T-helper 1 cell (primary cell): ENCODE results near the gene RIN3.
A peak's percentile ranks its signal among the peaks of the same experiment; 100 is the strongest.

Experiments used
- DNase-seq, 5 donors: peaks; one replicate each; pipeline ENCODE4 v3.0.0-alpha.2; 2012 to 2020

Gene RIN3

DNA sequence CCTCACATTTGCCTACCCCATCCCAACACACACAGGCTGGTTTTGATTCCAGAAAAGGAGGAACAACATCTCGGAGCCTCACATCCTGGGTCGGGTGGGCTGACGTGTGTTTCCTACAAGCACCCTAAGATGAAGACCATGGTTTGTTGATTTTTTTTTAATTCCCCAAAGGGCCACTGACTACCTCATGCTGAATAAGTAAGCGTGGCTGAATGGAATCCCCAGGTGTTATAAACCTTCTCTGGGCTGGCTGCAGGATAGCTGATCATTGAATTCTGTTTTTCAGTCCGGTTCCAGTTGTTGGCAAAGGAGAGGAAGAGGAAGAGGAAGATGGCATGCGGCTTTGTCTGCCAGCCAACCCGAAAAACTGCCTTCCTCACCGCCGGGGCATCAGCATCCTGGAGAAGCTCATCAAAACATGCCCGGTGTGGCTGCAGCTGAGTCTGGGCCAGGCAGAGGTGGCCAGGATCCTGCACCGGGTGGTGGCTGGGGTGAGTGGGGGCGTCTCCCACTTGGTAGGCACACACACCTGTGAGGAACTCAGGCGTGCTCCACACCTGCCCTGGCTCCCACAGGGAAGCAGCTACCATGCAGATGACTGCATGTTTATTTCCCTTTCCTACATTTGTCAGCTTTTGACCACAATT is 42.0 kb downstream of the RIN3 start:
- DNase-seq, result no peak

DNA sequence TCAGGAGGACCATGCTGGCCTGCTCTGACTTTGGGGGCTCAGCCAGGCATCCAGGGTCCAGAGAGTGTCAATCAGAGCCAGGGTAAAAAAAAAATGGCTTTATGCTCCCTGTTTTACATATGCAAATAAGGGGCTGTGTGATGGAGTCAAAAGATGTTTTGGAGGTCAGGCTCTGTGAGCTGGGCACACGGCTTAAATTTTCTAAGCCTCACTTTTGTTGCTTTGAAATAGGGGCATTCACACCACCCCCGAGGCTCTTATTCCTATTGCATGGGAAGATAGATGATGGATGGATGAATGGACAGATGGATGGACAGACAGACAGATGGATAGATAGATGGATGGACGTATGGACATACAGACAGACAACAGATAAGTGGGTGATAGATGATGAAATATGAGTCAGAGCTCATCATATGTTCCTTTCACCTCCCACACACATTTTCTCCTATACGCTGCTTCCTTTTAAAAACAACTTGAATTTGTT is 42.7 kb downstream of the RIN3 start:
- no peak for DNase-seq

- no peak for DNase-seq
Measured at GRCh38 chr14:92556863-92557543, 43.4 kb downstream of the RIN3 start.

GRCh38 chr14:92557544-92557912 is 43.9 kb downstream of the RIN3 start:
- DNase-seq, result no peak

DNA sequence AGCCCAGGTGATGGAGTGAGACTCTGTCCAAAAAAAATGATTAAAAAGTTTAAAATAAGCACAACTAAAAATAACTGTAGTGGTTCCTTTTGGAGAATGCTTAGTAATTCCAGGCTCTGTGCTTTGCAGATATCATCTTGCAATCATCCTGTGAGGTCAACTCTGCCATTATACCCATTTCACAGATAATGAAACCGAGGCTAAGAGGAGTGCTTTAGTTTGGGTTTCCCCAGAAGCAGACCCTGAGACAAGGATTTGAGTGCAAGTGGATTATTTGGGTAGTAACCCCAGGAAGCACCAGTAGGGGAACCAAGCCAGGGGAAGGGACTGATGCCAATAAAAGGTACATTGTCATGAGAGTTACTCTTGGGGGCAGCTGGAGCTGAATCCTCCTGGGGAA is 44.7 kb downstream of the RIN3 start:
- DNase-seq, result peak in 1 of 5 donors; percentile 35

GRCh38 chr14:92559486-92559885 is 45.9 kb downstream of the RIN3 start:
- DNase-seq, result no peak

DNA sequence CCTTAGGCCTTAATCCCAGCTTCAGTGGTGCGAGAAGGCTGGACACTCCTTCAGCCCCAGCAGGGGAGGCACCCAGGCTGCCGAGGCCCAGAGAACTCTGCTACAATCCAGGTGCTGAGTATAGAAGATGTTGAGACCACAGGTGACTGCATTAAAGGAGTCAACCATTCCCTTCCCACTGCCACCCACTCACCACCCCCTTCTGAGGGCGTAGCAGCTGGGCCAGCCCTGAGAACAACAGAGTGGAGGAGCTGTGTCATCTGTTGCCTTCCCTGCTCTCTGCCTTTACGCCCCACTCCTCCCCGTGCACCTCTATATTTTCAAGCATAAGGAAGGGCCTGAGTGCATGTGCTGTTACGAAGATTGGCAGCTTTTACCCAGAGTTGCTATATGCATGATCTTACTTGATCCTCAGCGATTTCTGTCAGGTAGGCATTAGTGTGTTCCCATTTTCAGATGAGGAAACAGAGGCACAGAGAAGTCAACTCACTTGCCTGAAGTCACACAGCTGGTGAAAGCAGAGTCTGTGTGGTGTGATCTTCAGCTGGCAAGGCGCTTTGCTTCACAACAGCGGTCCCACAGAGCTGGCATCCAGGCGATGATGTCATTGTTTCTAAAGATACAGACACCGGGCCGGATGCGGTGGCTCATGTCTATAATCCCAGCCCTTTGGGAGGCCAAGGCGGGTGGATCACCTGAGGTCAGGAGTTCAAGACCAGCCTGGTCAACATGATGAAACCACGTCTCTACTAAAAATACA is 46.7 kb downstream of the RIN3 start:
- peak in 2 of 5 donors; percentile 11 to 59 for DNase-seq

DNA sequence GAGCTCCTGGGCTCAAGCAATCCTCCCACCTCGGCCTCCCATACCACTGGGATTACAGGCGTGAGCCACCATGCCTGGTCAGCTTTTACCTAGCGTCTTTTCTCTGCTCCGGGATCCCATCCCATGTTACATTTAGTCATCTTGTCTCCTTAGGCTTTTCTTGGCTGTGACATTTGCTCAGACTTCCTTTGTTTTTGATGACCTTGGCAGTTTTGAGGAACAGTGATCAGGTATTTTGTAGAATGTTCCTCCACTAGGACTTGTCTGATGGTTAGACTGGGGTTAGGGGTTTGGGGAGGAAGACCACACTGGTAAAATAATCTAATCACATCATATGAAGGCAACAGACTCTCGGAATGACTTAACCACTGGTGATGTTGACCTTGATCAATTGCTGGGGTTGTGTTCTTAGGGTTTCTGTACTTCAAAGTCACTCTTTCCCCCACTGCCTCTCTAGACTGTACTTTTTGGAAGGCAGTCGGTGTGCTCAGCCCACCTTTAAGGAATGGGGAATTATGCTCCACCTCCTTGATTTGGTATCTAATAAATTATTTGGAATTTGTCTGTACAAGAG is 48.4 kb downstream of the RIN3 start:
- DNase-seq, result no peak

- peak in 1 of 5 donors; percentile 79 for DNase-seq
Measured at GRCh38 chr14:92563359-92563758, 49.8 kb downstream of the RIN3 start.

- no peak for DNase-seq
Measured at GRCh38 chr14:92563765-92564285, 50.2 kb downstream of the RIN3 start.

DNA sequence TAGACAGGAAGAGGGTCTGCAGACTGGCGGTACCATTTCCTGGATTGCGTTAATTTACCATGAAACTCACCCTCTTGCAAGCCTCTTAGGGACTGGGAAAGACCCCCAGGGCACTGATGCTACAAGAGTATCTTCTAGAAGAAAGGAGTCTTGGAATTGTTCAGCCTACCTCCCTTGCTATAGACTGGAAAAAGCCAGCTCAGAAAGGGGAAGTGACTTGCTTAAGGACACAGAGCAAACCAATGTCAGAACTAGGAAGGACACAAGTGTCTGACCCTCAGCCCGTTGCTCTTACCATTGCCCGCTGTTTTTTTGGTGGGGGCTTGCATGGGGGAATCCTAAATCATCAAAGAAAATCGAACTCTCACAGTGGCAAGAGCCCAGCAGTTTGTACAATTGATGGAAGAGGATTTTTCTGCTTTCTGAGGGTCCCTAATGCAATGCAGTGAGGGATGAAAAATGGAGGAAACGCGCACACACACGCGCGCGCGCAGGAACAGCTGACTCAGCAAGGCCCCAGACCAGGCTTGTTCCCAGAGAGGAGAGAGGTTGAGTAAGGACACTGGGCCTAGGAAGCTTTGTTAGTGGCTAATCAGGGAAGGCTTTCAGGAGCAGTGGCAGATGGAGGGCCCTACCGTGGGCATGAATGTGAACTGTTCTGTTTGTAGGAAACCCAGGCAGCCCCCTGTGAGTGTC is 50.9 kb downstream of the RIN3 start:
- DNase-seq, result no peak

DNA sequence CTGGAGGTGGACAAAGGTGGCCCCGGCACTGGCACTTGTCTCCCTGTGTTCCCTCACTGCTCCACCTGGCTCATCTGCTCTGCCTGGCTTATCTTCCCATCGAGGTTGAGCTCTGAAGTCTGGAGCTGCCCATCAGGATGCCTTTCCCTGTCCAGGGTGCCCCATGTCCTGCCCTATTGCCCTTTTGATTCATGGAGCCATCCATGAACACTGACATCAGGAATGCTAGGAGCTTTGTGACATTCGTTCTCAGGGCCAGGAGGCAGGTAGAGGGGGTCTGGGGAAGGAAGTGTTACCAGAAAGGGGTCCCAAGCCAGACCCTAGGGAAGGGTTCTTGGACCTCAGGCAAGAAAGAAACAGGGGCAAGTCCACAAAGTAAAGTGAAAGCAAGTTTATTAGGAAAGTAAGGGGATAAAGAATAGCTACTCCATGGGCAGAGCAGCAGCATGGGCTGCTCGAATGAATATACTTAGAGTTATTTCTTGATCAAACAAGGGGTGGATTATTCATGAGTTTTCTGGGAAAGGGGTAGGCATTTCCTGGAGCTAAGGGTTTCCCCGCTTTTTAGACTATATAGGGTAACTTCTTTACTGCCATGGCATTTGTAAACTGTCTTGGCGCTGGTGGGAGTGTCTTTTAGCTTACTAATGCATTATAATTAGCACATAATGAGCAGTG is 51.6 kb downstream of the RIN3 start:
- DNase-seq, result no peak

GRCh38 chr14:92565718-92566115 is 52.1 kb downstream of the RIN3 start:
- DNase-seq, result no peak

- no peak for DNase-seq
Measured at GRCh38 chr14:92567173-92567725, 53.7 kb downstream of the RIN3 start.

DNA sequence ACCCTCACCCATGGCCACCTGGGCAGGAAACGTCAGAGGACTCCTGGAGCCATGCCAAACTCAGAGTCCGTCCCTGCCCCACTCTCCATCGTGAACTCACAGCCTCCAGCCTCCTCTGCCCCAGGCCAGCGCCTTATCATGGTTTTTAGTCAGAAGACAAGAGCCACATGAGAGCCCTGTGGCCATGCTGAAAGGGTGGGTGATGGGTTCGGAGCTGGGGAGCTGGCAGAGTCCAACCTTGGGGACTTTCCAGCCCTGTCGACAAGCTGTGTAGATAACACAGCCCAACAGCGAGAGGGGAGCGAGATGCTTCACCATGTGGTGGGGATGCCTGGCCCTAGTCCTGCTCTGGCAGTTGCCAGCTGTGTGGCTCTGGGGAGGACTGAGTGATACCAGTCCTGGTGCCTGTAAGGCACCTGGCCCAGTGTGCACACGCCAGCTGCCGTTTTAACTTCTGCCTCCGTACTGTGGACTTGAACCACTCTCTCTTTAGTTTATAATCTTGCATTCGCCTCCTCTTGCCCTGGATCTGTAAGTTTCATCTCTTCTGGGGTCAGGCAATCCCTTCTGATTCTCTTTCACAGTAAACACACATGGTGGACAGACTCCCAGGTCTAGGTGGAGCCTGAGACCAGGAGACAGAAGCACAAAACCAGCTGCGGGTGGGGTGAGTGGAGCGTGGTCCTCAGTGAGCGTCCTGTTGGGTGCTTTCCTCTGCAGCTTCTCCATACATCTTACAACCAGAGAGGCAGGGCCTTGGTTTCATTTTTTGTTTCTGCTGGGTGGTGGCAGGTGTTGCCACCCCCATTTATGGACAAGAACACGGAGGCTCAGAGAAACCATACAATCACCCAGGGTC is 55.3 kb downstream of the RIN3 start:
- DNase-seq, result no peak

- DNase-seq, result no peak
Measured at GRCh38 chr14:92570674-92571262, 57.2 kb downstream of the RIN3 start.

- DNase-seq, result no peak
Measured at GRCh38 chr14:92572050-92572449, 58.5 kb downstream of the RIN3 start.

DNA sequence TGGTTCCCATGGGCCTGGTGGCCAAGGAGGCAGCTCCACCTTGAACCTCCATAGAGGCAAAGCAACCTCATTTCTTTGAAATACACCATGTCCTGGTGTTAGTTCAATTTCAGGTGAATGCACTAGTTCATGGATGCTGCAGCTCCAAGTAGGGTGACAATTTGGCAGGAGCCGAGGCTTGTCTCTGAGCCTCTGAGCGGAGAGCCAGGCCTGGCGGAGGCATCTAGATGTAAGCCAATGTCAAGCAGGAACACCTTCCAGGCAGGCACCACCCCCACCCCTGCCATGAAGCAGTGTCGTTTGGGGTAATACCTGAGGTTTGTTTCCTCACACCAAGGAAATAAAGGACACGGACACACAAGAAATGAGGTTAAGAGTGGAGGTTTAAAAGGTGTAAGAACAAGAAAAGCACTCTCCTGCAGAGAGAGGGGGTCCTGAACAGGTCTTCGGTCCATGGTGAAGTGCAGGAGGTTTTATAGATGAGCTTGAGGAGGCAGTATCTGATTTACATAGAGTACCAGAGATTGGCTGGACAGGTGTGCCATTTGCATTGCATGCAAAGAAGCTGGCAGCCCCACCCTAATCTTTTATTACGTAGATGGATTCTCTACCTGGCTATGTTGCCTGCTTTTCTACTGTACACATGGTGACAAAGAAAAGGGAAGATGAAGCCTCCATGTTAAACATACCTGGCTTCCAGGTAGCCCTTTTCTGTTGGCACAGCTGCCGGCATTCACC is 60.3 kb downstream of the RIN3 start:
- no peak for DNase-seq

DNA sequence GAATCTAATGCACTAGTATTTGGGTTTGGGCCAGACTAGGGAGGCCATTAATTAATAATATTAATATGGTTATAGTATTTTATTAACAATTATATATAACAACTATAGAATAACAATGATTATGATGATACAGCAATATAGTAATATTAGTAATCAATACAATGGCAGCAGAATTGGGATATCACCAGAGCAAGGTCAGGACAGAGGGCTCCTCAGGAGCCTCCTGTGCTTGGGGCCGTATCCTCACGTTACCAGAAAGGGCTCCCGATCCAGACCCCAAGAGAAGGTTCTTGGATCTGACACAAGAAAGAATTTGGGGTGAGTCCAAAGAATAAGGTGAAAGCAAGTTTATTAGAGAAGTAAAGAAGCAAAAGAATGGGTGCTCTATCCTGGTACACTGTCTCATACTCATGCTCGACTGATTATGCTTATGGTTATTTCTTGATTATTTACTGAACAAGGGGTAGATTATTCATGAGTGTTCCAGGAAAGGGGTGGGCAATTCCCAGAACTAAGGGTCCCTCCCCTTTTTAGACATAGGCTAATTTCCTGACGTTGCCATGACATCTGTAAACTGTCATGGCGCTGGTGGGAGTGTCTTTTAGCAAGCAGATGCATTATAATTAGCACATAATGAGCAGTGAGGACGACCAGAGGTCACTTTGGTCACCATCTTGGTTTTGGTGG is 61.6 kb downstream of the RIN3 start:
- DNase-seq, result no peak
